HepG2 (cell line): ENCODE measurements around the gene SHPK. TPM values are rescaled to one million over a fixed set of nuclear protein-coding genes. Genes with fewer than 3 reads are reported as not detected.

Experiments used
- ATAC-seq: fragments of 200-7000 bp; cut with Tn5 transposase; 3 replicates; pipeline ENCODE4 v1.9.1; 2020; ENCODE audit warnings: mild to moderate bottlenecking, moderate library complexity
- BruUV-seq: library from RNA; stranded (reverse); fragments of 400-500 nt; replicated peaks from 2 replicates; lab custom pipeline; 2021; lab: Mats Ljungman, UMichigan
- CTCF ChIA-PET: fragments of 300-600 bp; formaldehyde crosslinking; extraction: SDS; loops from one replicate; lab custom pipeline; 2021; ENCODE audit warnings: low total read pairs, inconsistent platforms, low intra/inter-chr PET ratio; lab: Yijun Ruan, JAX
- POLR2A ChIA-PET: fragments of 350-600 bp; sonication (Branson Sonifier 250); formaldehyde crosslinking; loops from one replicate; lab custom pipeline; 2020; ENCODE audit warnings: antibody characterized with exemption, inconsistent platforms; lab: Yijun Ruan, JAX
- DNase-seq: peaks from one replicate; pipeline ENCODE4 v3.0.0-alpha.2; 2015; ENCODE audit warnings: low spot score
- FAIRE-seq: peaks from 3 replicates; lab custom pipeline; 2011; peaks lifted over from hg19 to GRCh38; lab: Jason Lieb, UNC
- H2AFZ ChIP-seq: one replicate; pipeline ENCODE4 v1.6.1; 2011; ENCODE audit warnings: low read length, inconsistent platforms
- H3K27ac ChIP-seq: fragments of 300-600 bp; 3 replicates; pipeline ENCODE4 v1.8.0; 2011; ENCODE audit warnings: mixed run types, mild to moderate bottlenecking, mixed read lengths, low read length, inconsistent platforms; ENCODE audit not compliant: insufficient read depth; ENCODE audit errors: extremely low read length
- H3K27me3 ChIP-seq, 2 experiments: fragments of 200-600 bp in 1 of 2; 2 replicates in 1 of 2; 3 replicates in 1 of 2; pipeline versions ENCODE4 v1.6.0 to v1.8.0; 2011; ENCODE audit warnings: low read length in 2 of 2, mild to moderate bottlenecking in 2 of 2, moderate library complexity in 2 of 2, inconsistent platforms in 1 of 2; ENCODE audit not compliant: insufficient read depth in 2 of 2, control insufficient read depth in 1 of 2
- H3K36me3 ChIP-seq, 2 experiments: fragments of 200-600 bp in 1 of 2; replicated peaks in 1 of 2; 2 replicates in 1 of 2; 3 replicates in 1 of 2; pipeline versions ENCODE4 v1.5.1 to v1.8.0; 2011; ENCODE audit warnings: low read length in 2 of 2, inconsistent platforms in 1 of 2; ENCODE audit not compliant: insufficient read depth in 2 of 2, control insufficient read depth in 1 of 2
- H3K4me1 ChIP-seq: 2 replicates; pipeline ENCODE4 v1.5.1; 2012; ENCODE audit warnings: low read length, inconsistent platforms; ENCODE audit not compliant: insufficient read depth
- H3K4me2 ChIP-seq: 2 replicates; pipeline ENCODE4 v1.6.0; 2011; ENCODE audit warnings: low read depth, low read length, inconsistent platforms
- H3K4me3 ChIP-seq, 3 experiments: fragments of 200-600 bp in 1 of 3; sonication (generic), shearing (Covaris generic) in 1 of 3; replicated peaks in 1 of 3; 2 replicates each; pipeline ENCODE4 v1.5.1; 2011 to 2016; ENCODE audit warnings: low read length in 3 of 3, inconsistent platforms in 2 of 3, low read depth in 2 of 3, mild to moderate bottlenecking in 2 of 3, control low read depth in 1 of 3, mixed read lengths in 1 of 3; ENCODE audit not compliant: insufficient read depth in 1 of 3
- H3K79me2 ChIP-seq: one replicate; pipeline ENCODE4 v1.6.1; 2011; ENCODE audit warnings: low read length, inconsistent platforms; ENCODE audit not compliant: insufficient read depth
- H3K9ac ChIP-seq: 2 replicates; pipeline ENCODE4 v1.6.0; 2011; ENCODE audit warnings: mild to moderate bottlenecking, low read depth, low read length, inconsistent platforms; ENCODE audit not compliant: insufficient read depth
- H3K9me3 ChIP-seq: 2 replicates; pipeline ENCODE4 v1.5.1; 2012; ENCODE audit warnings: mild to moderate bottlenecking, low read length
- H4K20me1 ChIP-seq: 2 replicates; pipeline ENCODE4 v1.6.0; 2011; ENCODE audit warnings: inconsistent platforms, mild to moderate bottlenecking, low read length, moderate library complexity; ENCODE audit not compliant: insufficient read depth
- ZBTB20 ChIP-seq: sonication (generic); formaldehyde crosslinking; IDR thresholded peaks from 2 replicates; pipeline ENCODE4 v1.8.1; 2023; ENCODE audit warnings: missing genetic modification reagents, low read depth, mild to moderate bottlenecking, borderline replicate concordance
- ZBTB21 ChIP-seq: sonication (generic); formaldehyde crosslinking; IDR thresholded peaks from 2 replicates; pipeline ENCODE4 v1.4.0; 2020; ENCODE audit warnings: missing genetic modification reagents
- WGBS: methylation state at CpG from one replicate; pipeline ENCODE4 v1.1.6; 2017; ENCODE audit warnings: low lambda C conversion rate; 5-methylcytosine and 5-hydroxymethylcytosine counted together
- in situ Hi-C: cut with HindIII; loops from 2 replicates; pipeline ENCODE4 v1.10.0; 2017; ENCODE audit warnings: low pct_unique_long_range_greater_than_20kb; ENCODE audit not compliant: extremely low pct_ligation_motif_present
- intact Hi-C: fragments of 100-400 bp; cut with micrococcal nuclease; formaldehyde crosslinking; loops from one replicate; pipeline ENCODE4 v1.10.0; 2022; ENCODE audit not compliant: unreplicated experiment
- polyA plus RNA-seq, 8 experiments: library from polyadenylated mRNA; depleted of rRNA in 3 of 8; stranded (reverse) in 7 of 8; unstranded in 1 of 8; fragments of >200 nt; fragmentation: Illumina TruSeq in 4 of 8; extraction: Trizol in 4 of 8; gene quantifications; 2 replicates each; pipeline versions ENCODE4 v1.2.1 to v1.2.3, GENCODE V29; 2011 to 2016; ENCODE audit warnings: low read depth in 4 of 8, missing spikeins in 1 of 8, mixed read lengths in 1 of 8; ENCODE audit not compliant: insufficient read depth in 1 of 8
- total RNA-seq, 5 experiments: library from RNA; depleted of rRNA; stranded (reverse); fragments of >200 nt; fragmentation: Illumina TruSeq; extraction: Trizol; gene quantifications; 2 replicates each; pipeline ENCODE4 v1.2.3, GENCODE V29; 2016; ENCODE audit warnings: low read depth in 1 of 5
- TF ChIP-seq, protein P1 (sequence below): sonication (generic); formaldehyde crosslinking; conservative IDR thresholded peaks from 2 replicates; pipeline ENCODE4 v1.8.0; 2022; ENCODE audit warnings: low read depth, missing genetic modification reagents
- TF ChIP-seq, protein P2 (sequence below): sonication (generic); formaldehyde crosslinking; IDR thresholded peaks from 2 replicates; pipeline ENCODE4 v1.5.0; 2020; ENCODE audit warnings: missing genetic modification reagents

The SHPK gene
- total and polyA plus RNA-seq, 2 of the 13 experiments (the other 11 are each of a cell fraction or from before 2014, with no cell fraction given), result 16.2 to 30.9 TPM

DNA sequence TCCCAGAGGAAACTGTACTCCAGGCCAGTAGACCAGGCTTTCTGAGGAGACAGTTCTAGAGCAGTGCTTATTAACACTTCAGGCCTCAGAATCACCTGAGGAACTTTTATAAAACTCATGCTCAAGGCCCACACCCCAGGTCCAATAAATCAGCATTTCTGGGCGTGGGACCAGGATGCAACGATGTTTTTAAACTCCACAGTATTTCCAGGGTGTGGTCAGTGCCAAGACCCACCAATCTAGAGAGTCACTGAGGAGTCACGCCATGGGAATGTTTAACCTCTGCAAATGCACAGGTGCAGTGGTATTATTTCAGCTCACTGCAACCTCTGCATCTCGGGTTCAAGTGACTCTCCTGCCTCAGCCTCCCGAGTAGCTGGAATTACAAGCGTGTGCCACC, 22.9 kb downstream of the SHPK start:
- H3K4me2 ChIP-seq, result no peak overlapping the region
- ChIA-PET POLR2A (interaction anchor here (1.1 to 1.2 kb wide), 2 partner anchors 22 to 23 kb away, joined by 3 to 4 read pairs; partner anchors contain the start of genes CTNS and SHPK), CTCF (no interaction called here)
- FAIRE-seq (no peak), DNase-seq (no peak), ATAC-seq (no peak)
- H3K4me1 ChIP-seq, result no peaks in the 10 kb centered on the region; the same call in 1 of the 2 replicates
- no peak overlapping the region for H3K4me3 ChIP-seq
- intact Hi-C loops (no loop called here), in situ Hi-C loops (no loop called here)
- no peaks in the 10 kb centered on the region for H3K79me2 ChIP-seq
- H3K9ac ChIP-seq, result no peak overlapping the region
- no TSS peak for BruUV-seq
- H3K9me3 ChIP-seq, result no peaks in the 10 kb centered on the region
- TF ChIP-seq, protein P1, sequence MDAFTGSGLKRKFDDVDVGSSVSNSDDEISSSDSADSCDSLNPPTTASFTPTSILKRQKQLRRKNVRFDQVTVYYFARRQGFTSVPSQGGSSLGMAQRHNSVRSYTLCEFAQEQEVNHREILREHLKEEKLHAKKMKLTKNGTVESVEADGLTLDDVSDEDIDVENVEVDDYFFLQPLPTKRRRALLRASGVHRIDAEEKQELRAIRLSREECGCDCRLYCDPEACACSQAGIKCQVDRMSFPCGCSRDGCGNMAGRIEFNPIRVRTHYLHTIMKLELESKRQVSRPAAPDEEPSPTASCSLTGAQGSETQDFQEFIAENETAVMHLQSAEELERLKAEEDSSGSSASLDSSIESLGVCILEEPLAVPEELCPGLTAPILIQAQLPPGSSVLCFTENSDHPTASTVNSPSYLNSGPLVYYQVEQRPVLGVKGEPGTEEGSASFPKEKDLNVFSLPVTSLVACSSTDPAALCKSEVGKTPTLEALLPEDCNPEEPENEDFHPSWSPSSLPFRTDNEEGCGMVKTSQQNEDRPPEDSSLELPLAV (CRISPR knock-in tag), result no peak
- TF ChIP-seq, protein P2, sequence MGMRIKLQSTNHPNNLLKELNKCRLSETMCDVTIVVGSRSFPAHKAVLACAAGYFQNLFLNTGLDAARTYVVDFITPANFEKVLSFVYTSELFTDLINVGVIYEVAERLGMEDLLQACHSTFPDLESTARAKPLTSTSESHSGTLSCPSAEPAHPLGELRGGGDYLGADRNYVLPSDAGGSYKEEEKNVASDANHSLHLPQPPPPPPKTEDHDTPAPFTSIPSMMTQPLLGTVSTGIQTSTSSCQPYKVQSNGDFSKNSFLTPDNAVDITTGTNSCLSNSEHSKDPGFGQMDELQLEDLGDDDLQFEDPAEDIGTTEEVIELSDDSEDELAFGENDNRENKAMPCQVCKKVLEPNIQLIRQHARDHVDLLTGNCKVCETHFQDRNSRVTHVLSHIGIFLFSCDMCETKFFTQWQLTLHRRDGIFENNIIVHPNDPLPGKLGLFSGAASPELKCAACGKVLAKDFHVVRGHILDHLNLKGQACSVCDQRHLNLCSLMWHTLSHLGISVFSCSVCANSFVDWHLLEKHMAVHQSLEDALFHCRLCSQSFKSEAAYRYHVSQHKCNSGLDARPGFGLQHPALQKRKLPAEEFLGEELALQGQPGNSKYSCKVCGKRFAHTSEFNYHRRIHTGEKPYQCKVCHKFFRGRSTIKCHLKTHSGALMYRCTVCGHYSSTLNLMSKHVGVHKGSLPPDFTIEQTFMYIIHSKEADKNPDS, result no peak
- TF ChIP-seq ZBTB20 (CRISPR knock-in tag), result no peak
- TF ChIP-seq ZBTB21, result no peak
- H3K36me3 ChIP-seq, result peaks cover 25 to 68% of the 10 kb centered on the region in 2 experiments
- no peak overlapping the region for H2AFZ ChIP-seq
- WGBS, result 97% methylated on average over 5 of the region's 6 CpGs
- peaks cover 5% of the 10 kb centered on the region; the same call in 1 of the 2 replicates for H4K20me1 ChIP-seq
- no peak overlapping the region for H3K27ac ChIP-seq
- H3K27me3 ChIP-seq, result no peaks in the 10 kb centered on the region
